Measurements from ENCODE around the gene AP4M1. TPM values are rescaled to one million over a fixed set of nuclear protein-coding genes. Genes with fewer than 3 reads are reported as not detected.

The AP4M1 gene
- total RNA-seq, 1 donor from 2014 or later: 11.8 TPM

DNA sequence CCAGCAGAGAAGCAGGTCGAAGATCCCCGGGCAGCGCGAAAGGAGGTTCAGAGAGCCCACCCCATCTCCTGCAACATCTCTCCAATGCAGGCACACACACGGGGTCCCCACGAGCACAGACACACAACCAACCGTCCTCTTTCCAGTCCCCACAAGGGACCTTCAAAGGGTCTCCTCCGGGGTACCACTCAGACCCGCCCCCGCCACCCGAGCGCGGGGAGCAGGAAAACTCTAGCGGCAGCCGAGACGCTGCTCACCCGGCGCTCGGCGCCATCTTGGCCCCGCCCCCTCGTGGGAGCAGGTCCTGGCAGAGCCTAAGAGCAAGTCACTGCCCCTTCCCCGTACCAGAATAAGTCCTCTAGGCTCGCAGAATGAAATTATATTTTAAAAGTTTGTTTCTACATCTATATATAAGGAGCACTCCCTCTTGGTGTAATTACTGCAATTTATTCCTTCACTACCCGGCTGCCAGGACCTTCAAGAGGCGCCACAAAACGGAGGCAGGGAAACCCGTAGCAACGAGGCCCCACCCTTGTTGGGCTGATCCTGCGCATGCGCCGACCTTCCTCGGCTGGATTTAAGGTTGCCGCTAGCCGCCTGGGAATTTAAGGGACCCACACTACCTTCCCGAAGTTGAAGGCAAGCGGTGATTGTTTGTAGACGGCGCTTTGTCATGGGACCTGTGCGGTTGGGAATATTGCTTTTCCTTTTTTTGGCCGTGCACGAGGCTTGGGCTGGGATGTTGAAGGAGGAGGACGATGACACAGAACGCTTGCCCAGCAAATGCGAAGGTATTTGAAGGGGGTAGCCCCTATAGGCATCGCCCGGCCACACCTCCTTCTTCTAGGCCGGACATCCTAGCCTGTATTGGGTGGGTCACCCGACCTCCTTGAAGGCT lies 17.9 kb downstream of the AP4M1 start, which contains the start of the genes CNPY4 and TAF6:
Gene CNPY4 (plus strand): TSS at position 563 of the 898 bp plus-strand sequence. CDS start 111 bp downstream, at position 674.
Gene TAF6 (minus strand): TSS at position 287 of the 898 bp plus-strand sequence. CDS start 5,149 bp downstream, outside the sequence.
- H3K27me3 ChIP-seq (ENCODE audit: low read depth): no peaks in the 10 kb centered on the region
- intact Hi-C loops (cut with micrococcal nuclease): no loop called here
- no peaks in the 10 kb centered on the region for H3K9me3 ChIP-seq (replicated peaks)
- H3K36me3 ChIP-seq: peaks cover 10% of the 10 kb centered on the region
- H3K4me3 ChIP-seq: peak within 1 kb of the TSS; percentile 97
- H3K4me1 ChIP-seq: peaks cover 29% of the 10 kb centered on the region
- TF ChIP-seq, protein P1, sequence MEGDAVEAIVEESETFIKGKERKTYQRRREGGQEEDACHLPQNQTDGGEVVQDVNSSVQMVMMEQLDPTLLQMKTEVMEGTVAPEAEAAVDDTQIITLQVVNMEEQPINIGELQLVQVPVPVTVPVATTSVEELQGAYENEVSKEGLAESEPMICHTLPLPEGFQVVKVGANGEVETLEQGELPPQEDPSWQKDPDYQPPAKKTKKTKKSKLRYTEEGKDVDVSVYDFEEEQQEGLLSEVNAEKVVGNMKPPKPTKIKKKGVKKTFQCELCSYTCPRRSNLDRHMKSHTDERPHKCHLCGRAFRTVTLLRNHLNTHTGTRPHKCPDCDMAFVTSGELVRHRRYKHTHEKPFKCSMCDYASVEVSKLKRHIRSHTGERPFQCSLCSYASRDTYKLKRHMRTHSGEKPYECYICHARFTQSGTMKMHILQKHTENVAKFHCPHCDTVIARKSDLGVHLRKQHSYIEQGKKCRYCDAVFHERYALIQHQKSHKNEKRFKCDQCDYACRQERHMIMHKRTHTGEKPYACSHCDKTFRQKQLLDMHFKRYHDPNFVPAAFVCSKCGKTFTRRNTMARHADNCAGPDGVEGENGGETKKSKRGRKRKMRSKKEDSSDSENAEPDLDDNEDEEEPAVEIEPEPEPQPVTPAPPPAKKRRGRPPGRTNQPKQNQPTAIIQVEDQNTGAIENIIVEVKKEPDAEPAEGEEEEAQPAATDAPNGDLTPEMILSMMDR (IDR thresholded peaks at IDR 0.05; ENCODE audit: borderline replicate concordance): peak; percentile 23
- DNase-seq: peak; percentile 96
- H3K27ac ChIP-seq (replicated peaks): peak within 1 kb of the TSS; percentile 97

DNA sequence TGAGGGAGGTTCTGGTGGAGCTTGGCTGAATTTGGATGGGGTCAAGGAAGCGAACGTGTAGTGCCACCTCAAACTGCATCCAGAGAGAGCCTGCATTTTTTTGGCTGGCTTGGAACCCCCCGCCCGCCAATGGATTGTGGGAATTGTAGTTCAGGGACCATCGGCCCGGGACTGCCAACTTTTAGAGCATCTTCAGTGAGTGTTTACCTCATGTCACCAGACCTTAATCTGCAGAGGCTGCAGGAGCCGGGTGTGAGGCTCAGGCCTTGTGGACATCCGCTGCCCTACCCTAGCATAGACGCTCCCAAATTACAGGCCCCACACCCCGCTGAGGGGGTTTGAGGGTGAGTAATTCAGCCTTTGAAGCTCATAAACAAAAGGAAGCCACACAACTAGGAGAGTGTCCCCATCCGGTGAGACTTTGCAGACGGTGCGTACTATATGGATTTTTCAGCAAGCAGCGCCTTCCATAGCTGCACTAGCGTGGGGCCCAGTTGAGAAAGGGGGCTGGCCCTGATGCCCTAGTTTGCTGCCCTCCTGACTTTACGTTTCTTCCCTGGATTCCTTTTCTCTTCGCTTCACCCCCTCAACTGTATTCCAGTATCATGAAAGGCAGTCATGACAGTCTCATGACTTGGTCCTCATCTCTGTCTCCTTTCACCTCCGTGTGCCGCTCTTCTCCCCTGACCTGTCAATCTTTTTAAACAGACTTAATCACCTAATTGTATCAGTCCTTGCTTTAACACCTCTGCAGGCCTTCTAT lies 18.7 kb downstream of the AP4M1 start:
- Histone ChIP-seq H3K4me1 (peaks cover 33% of the 10 kb centered on the region), H3K4me3 (peak overlapping the region; percentile 97), H3K27me3 (ENCODE audit: low read depth) (no peaks in the 10 kb centered on the region), H3K9me3 (replicated peaks) (no peaks in the 10 kb centered on the region), H3K27ac (replicated peaks) (peak overlapping the region; percentile 97), H3K36me3 (peaks cover 6% of the 10 kb centered on the region)
- peak; percentile 60 for DNase-seq
- intact Hi-C loops (cut with micrococcal nuclease): no loop called here
- TF ChIP-seq, protein P1 (IDR thresholded peaks at IDR 0.05; ENCODE audit: borderline replicate concordance): no peak

DNA sequence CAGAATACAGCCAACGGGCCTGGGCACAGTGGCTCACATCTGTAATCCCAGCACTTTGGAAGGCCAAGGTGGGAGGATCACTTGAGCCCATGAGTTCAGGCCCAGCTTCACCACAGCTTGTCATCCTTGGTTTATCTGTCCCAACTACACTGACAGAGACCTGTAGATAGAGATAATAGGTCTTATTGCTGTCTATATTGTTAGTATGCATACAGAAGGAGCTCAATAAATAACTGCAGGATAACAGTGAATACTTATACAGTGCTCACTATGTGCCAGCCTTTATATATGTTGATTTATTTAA lies 19.2 kb downstream of the AP4M1 start:
- peak overlapping the region; percentile 97 for H3K27ac ChIP-seq (replicated peaks)

DNA sequence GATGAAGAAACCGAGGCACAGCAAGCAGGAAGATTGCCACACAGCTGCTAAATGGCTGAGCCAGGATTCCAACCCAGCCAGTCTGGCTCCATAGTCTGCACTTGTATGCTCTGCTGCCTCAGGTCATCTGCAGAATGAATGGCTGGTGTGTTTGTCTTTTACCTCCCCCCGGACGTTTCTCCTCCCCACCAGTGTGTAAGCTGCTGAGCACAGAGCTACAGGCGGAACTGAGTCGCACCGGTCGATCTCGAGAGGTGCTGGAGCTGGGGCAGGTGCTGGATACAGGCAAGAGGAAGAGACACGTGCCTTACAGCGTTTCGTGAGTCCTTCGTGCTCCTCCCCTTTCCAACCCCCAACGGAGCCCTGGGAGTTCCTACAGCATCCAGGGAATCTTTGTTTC lies 20.6 kb downstream of the AP4M1 start:
- Histone ChIP-seq H3K27me3 (ENCODE audit: low read depth) (no peaks in the 10 kb centered on the region), H3K36me3 (peaks cover 6% of the 10 kb centered on the region), H3K9me3 (replicated peaks) (no peaks in the 10 kb centered on the region), H3K4me1 (peaks cover 49% of the 10 kb centered on the region), H3K4me3 (no peak overlapping the region), H3K27ac (replicated peaks) (no peak overlapping the region)
- intact Hi-C loops (cut with micrococcal nuclease): no loop called here
- DNase-seq: no peak
- TF ChIP-seq, protein P1 (IDR thresholded peaks at IDR 0.05; ENCODE audit: borderline replicate concordance): no peak

More for the DNA sequence above, 19.2 kb downstream of the AP4M1 start:
- H3K9me3 ChIP-seq (replicated peaks): no peaks in the 10 kb centered on the region
- no peaks in the 10 kb centered on the region for H3K27me3 ChIP-seq (ENCODE audit: low read depth)
- H3K4me1 ChIP-seq: peaks cover 36% of the 10 kb centered on the region
- DNase-seq: no peak
- peak overlapping the region; percentile 97 for H3K4me3 ChIP-seq
- H3K36me3 ChIP-seq: peaks cover 6% of the 10 kb centered on the region
- intact Hi-C loops (cut with micrococcal nuclease): no loop called here
- TF ChIP-seq, protein P1 (IDR thresholded peaks at IDR 0.05; ENCODE audit: borderline replicate concordance): no peak

DNA sequence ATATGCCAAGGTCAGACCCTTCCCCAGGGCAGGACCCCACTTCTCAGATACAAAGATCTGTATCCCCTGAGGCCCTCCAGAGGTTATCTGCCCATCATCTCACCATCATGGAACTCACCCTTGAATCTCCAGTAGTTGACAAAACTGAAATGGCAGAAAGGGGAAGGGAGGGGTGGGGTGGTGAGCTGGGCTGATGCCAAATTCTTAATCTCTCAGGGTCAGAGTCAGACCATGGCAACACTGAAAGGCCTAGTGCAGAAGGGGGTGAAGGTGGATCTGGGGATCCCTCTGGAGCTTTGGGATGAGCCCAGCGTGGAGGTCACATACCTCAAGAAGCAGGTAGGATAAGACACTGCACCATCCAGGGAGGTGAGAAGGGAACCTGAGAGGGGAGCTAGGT lies 21.1 kb downstream of the AP4M1 start:
- Histone ChIP-seq H3K4me1 (peaks cover 54% of the 10 kb centered on the region), H3K27ac (replicated peaks) (no peak overlapping the region), H3K4me3 (no peak overlapping the region), H3K36me3 (peaks cover 6% of the 10 kb centered on the region), H3K9me3 (replicated peaks) (no peaks in the 10 kb centered on the region), H3K27me3 (ENCODE audit: low read depth) (no peaks in the 10 kb centered on the region)
- intact Hi-C loops (cut with micrococcal nuclease): no loop called here
- TF ChIP-seq, protein P1 (IDR thresholded peaks at IDR 0.05; ENCODE audit: borderline replicate concordance): no peak
- DNase-seq: no peak
